AG04449 (cell line): Measurements from ENCODE around the gene EBF4.
"Not testable (repeated sequence)": the region's sequence is repeated elsewhere in the genome, so short reads cannot be mapped to it uniquely, and the experiment has no call there.

ENCODE experiments used
- CTCF ChIA-PET: fragments of 350-600 bp; formaldehyde crosslinking; extraction: SDS; loops from one replicate; lab custom pipeline; 2021; ENCODE audit warnings: antibody characterized with exemption; lab: Yijun Ruan, JAX
- POLR2A ChIA-PET: fragments of 400-600, 350-600 bp; formaldehyde crosslinking; extraction: SDS; loops from one replicate; lab custom pipeline; 2020; ENCODE audit warnings: antibody characterized with exemption, inconsistent platforms; lab: Yijun Ruan, JAX
- DNase-seq: peaks from one replicate; pipeline ENCODE4 v3.0.0-alpha.2; 2010; ENCODE audit warnings: low read depth, low spot score
- H3K4me3 ChIP-seq: 2 replicates; pipeline ENCODE4 v1.5.1; 2011; ENCODE audit warnings: low read depth, mild to moderate bottlenecking, control low read depth, low read length
- CTCF ChIP-seq: IDR thresholded peaks from one replicate; pipeline ENCODE4 v1.5.1; 2011; ENCODE audit warnings: mild to moderate bottlenecking, moderate library complexity, low read length, control low read depth, inconsistent platforms; ENCODE audit not compliant: insufficient read depth; ENCODE audit errors: missing control alignments

EBF4 gene

GRCh38 chr20:2804041-2804828 is 111.7 kb downstream of the EBF4 start:
- DNase-seq, result no peak
- no peak for TF ChIP-seq CTCF
- ChIA-PET CTCF (no interaction called here), POLR2A (no interaction called here)
- no peak overlapping the region for H3K4me3 ChIP-seq

- no peak for DNase-seq
- POLR2A ChIA-PET, result no interaction called here
- CTCF ChIA-PET, result interaction anchor here (1.0 kb wide), 1 partner anchor 47 kb away, joined by 3 read pairs; no protein-coding TSS in a partner anchor
- peak overlapping the region; percentile 3; the same call in 1 of the 2 replicates for H3K4me3 ChIP-seq
- TF ChIP-seq CTCF, result no peak
Observed at GRCh38 chr20:2804852-2805688, 112.5 kb downstream of the EBF4 start.

GRCh38 chr20:2805689-2806350 is 113.2 kb downstream of the EBF4 start:
- no peak overlapping the region for H3K4me3 ChIP-seq
- no peak for DNase-seq
- CTCF ChIA-PET, result interaction anchor here (1.0 kb wide), 1 partner anchor 46 kb away, joined by 3 read pairs; no protein-coding TSS in a partner anchor
- POLR2A ChIA-PET, result no interaction called here
- TF ChIP-seq CTCF, result no peak

GRCh38 chr20:2806351-2806701 is 113.7 kb downstream of the EBF4 start:
- ChIA-PET CTCF (interaction anchor here (1.0 kb wide), 1 partner anchor 46 kb away, joined by 3 read pairs; no protein-coding TSS in a partner anchor), POLR2A (no interaction called here)
- no peak for TF ChIP-seq CTCF
- no peak for DNase-seq
- H3K4me3 ChIP-seq, result no peak overlapping the region

GRCh38 chr20:2807019-2807418 is 114.4 kb downstream of the EBF4 start:
- no peak for TF ChIP-seq CTCF
- no peak overlapping the region for H3K4me3 ChIP-seq
- CTCF ChIA-PET, result no interaction called here
- no peak for DNase-seq
- POLR2A ChIA-PET, result no interaction called here

GRCh38 chr20:2807929-2808328 is 115.3 kb downstream of the EBF4 start:
- POLR2A ChIA-PET, DNase-seq, CTCF ChIA-PET, H3K4me3 ChIP-seq: not testable (repeated sequence)
